Gastrocnemius medialis (tissue), 4 donors: ENCODE data around the gene GTF2H1. TPM values are rescaled to one million over a fixed set of nuclear protein-coding genes. Genes with fewer than 3 reads are reported as not detected.

Source experiments
- ATAC-seq, 2 donors: fragments of 150-250 bp; one replicate each; pipeline ENCODE4 v1.9.1; 2016
- DNase-seq, 2 donors: peaks; one replicate each; pipeline ENCODE4 v3.0.0-alpha.2; 2019
- H3K27ac ChIP-seq, 4 donors: fragments of 200-600 bp; sonication (generic); 1 replicate in 1 of 4; 2 replicates in 3 of 4; pipeline ENCODE4 v1.5.1; 2016 to 2018; ENCODE audit warnings: mild to moderate bottlenecking in 2 of 4, moderate library complexity in 1 of 4
- H3K27me3 ChIP-seq, 3 donors: fragments of 200-600 bp; sonication (generic) in 2 of 3; 1 replicate in 1 of 3; 2 replicates in 2 of 3; pipeline versions ENCODE4 v1.5.1 to v1.6.0; 2016 to 2019; ENCODE audit warnings: mild to moderate bottlenecking in 1 of 3, moderate library complexity in 1 of 3
- H3K36me3 ChIP-seq, 2 donors: fragments of 200-600 bp; sonication (generic) in 1 of 2; one replicate each; pipeline ENCODE4 v1.5.1; 2017 to 2018
- H3K4me1 ChIP-seq, 2 donors: fragments of 200-600 bp; sonication (generic) in 1 of 2; one replicate each; pipeline ENCODE4 v1.5.1; 2016 to 2017; ENCODE audit warnings: mild to moderate bottlenecking in 2 of 2
- H3K4me3 ChIP-seq, 4 donors: fragments of 200-600 bp; sonication (generic) in 3 of 4; 1 replicate in 1 of 4; 2 replicates in 3 of 4; pipeline ENCODE4 v1.5.1; 2016 to 2019; ENCODE audit warnings: mild to moderate bottlenecking in 2 of 4
- H3K9me3 ChIP-seq, 3 donors: fragments of 200-600 bp; sonication (generic) in 2 of 3; 1 replicate in 1 of 3; 2 replicates in 2 of 3; pipeline ENCODE4 v1.5.1; 2016 to 2019
- POLR2A ChIP-seq, 2 donors: fragments of 450-650 bp; IDR thresholded peaks; one replicate each; pipeline ENCODE4 v1.6.1; 2017; ENCODE audit warnings: antibody characterized with exemption in 2 of 2, mild to moderate bottlenecking in 2 of 2, moderate library complexity in 2 of 2
- in situ Hi-C, 4 donors: fragments of 200-750 bp; cut with MboI; loops; one replicate each; pipeline versions ENCODE4 v1.15.0 to v1.8.0; 2017; ENCODE audit warnings: low sequenced_read_pairs in 4 of 4
- intact Hi-C: fragments of 100-400 bp; cut with DNase I; formaldehyde crosslinking; loops from one replicate; pipeline ENCODE4 v1.15.1; 2023; ENCODE audit warnings: low total_unique reads
- total RNA-seq, 4 donors: library from RNA; depleted of rRNA; stranded (reverse); fragments of >200 nt; gene quantifications; one replicate each; pipeline versions ENCODE4 v1.1.0 to v1.2.3, GENCODE V29; 2016
- TF ChIP-seq, protein P1 (sequence below), 5 experiments: fragments of 450-650 bp in 3 of 5; fragments of 200-600 bp in 2 of 5; sonication (generic) in 2 of 5; IDR thresholded peaks in 4 of 5; conservative IDR thresholded peaks in 1 of 5; 1 replicate in 4 of 5; 2 replicates in 1 of 5; pipeline ENCODE4 v1.5.1; 2016 to 2019; ENCODE audit warnings: antibody characterized with exemption in 5 of 5, mild to moderate bottlenecking in 3 of 5, moderate library complexity in 3 of 5

The GTF2H1 gene
- total RNA-seq, 4 donors from 2014 or later: 30.9 to 45.6 (median 33.2) TPM

DNA sequence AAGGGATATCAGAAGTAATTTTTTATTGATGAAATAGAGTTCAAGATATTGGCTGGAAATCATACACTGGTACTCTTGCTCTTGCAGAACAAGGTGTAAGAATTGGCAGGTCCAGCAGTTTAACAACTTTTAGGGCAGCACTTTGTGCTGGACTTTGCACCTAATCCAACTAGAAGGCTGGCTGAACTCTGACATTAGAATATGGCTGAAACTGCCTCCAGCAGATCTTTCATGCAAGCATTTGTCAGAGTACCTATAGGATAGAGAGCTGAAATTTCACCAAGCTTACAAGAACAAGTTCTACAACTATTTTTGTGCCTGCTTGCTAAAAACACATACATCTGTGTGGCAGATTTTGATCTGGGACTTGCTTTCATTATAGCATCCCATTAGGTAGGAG lies 17.6 kb upstream of the GTF2H1 start:
- H3K27ac ChIP-seq: no peak overlapping the region
- no peaks in the 10 kb centered on the region for H3K9me3 ChIP-seq
- H3K4me3 ChIP-seq: no peak overlapping the region
- TF ChIP-seq POLR2A (IDR thresholded peaks at IDR 0.05): no peak
- TF ChIP-seq, protein P1, sequence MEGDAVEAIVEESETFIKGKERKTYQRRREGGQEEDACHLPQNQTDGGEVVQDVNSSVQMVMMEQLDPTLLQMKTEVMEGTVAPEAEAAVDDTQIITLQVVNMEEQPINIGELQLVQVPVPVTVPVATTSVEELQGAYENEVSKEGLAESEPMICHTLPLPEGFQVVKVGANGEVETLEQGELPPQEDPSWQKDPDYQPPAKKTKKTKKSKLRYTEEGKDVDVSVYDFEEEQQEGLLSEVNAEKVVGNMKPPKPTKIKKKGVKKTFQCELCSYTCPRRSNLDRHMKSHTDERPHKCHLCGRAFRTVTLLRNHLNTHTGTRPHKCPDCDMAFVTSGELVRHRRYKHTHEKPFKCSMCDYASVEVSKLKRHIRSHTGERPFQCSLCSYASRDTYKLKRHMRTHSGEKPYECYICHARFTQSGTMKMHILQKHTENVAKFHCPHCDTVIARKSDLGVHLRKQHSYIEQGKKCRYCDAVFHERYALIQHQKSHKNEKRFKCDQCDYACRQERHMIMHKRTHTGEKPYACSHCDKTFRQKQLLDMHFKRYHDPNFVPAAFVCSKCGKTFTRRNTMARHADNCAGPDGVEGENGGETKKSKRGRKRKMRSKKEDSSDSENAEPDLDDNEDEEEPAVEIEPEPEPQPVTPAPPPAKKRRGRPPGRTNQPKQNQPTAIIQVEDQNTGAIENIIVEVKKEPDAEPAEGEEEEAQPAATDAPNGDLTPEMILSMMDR (IDR thresholded peaks at IDR 0.05 in 4 of 5, conservative IDR thresholded peaks at IDR 0.05 in 1 of 5): no peak
- H3K36me3 ChIP-seq: peaks cover 2 to 68% of the 10 kb centered on the region in 2 donors
- no peak for DNase-seq
- no peaks in the 10 kb centered on the region for H3K4me1 ChIP-seq
- intact Hi-C loops: no loop called here
- ATAC-seq: no peak
- in situ Hi-C loops: no loop called here
- no peaks in the 10 kb centered on the region for H3K27me3 ChIP-seq

DNA sequence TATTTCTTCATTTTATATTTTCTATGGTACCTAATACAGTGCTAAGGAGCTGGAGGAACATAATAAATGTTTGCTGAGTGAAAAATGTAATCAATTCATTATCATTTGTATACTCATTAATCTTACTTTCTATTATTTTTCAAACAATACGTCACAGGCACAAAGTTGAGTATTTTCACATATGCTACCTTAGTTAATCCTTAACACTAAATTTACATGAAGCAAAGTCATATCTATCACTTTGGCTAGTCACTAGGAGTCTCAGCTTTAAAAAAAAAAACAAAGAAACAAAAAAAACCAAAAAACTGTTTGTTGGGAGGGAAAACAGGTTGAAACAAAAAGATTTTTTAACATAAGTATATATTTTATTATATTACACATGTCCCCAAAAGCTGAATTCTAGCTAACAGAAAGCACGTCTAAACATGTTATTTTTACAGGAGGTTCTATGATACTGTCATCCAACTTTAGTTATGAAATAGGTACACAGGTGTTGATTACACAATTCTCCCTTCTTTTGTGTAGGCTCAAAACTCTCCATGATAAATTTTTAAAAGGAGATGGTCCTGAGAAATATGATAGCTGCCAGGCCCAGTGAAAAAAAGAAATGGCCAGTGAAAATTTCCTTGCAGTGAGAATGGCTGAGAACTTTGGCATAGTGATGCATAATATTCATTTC lies 14.8 kb upstream of the GTF2H1 start:
- Histone ChIP-seq H3K4me3 (no peak overlapping the region), H3K27me3 (no peaks in the 10 kb centered on the region), H3K27ac (no peak overlapping the region), H3K4me1 (no peaks in the 10 kb centered on the region), H3K9me3 (no peaks in the 10 kb centered on the region), H3K36me3 (peaks cover 5 to 84% of the 10 kb centered on the region in 2 donors)
- in situ Hi-C loops: no loop called here
- no peak for DNase-seq
- ATAC-seq: no peak
- intact Hi-C loops: no loop called here
- TF ChIP-seq POLR2A (IDR thresholded peaks at IDR 0.05): no peak
- TF ChIP-seq, protein P1 (IDR thresholded peaks at IDR 0.05 in 4 of 5, conservative IDR thresholded peaks at IDR 0.05 in 1 of 5): no peak

DNA sequence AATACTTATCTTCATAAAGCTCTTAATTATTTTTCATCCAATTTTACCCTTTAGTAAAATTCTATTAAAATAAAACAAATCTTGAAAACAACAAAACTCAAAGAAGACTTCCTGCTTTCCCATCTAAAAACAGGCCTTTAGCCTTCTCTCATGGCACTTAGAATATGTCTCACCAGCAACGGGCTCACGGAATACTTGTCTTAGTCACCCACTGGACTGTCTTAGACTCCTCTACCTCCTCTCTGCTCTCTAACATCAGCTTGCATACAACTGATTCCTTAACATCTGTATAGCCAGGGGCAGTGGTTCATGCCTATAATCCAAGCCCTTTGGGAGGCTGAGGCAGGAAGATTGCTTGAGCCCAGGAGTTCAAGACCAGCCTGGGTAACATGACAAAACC lies 14.1 kb upstream of the GTF2H1 start:
- intact Hi-C loops (no loop called here), in situ Hi-C loops (no loop called here)
- H3K27ac ChIP-seq: no peak overlapping the region
- no peak for TF ChIP-seq POLR2A (IDR thresholded peaks at IDR 0.05)
- TF ChIP-seq, protein P1 (IDR thresholded peaks at IDR 0.05 in 4 of 5, conservative IDR thresholded peaks at IDR 0.05 in 1 of 5): no peak
- peaks cover 5 to 81% of the 10 kb centered on the region in 2 donors for H3K36me3 ChIP-seq
- no peak for ATAC-seq
- DNase-seq: no peak
- no peak overlapping the region for H3K4me3 ChIP-seq
- H3K4me1 ChIP-seq: no peaks in the 10 kb centered on the region
- no peaks in the 10 kb centered on the region for H3K9me3 ChIP-seq
- H3K27me3 ChIP-seq: no peaks in the 10 kb centered on the region

DNA sequence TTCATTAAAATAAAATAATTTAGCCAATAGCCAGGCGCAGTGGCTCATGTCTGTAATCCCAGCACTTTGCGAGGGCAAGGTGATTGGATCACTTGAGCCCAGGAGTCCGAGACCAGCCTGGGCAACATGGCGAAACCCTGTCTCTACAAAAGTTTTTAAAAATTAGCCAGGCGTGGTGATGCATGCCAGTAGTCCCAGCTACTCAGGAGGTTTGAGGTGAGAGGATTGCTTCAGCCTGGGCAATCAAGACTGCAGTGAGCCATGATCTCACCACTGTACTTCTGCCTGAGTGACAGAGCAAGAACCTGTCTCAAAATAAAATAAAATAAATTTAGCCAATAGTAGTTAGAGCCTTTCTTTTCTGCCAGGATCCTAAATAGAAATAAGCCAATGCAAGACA lies 12.7 kb upstream of the GTF2H1 start:
- Histone ChIP-seq H3K36me3 (peaks cover 5 to 66% of the 10 kb centered on the region in 2 donors), H3K27me3 (no peaks in the 10 kb centered on the region), H3K4me3 (no peak overlapping the region), H3K4me1 (no peaks in the 10 kb centered on the region), H3K27ac (no peak overlapping the region), H3K9me3 (no peaks in the 10 kb centered on the region)
- TF ChIP-seq, protein P1 (IDR thresholded peaks at IDR 0.05 in 4 of 5, conservative IDR thresholded peaks at IDR 0.05 in 1 of 5): no peak
- no peak for TF ChIP-seq POLR2A (IDR thresholded peaks at IDR 0.05)
- ATAC-seq (no peak), DNase-seq (no peak)
- in situ Hi-C loops: no loop called here
- intact Hi-C loops: no loop called here
